Mesodermal cell (in vitro differentiated cells): ENCODE measurements around the gene CDK13.

Experiments
- H3K27ac ChIP-seq: 2 replicates; pipeline ENCODE4 v1.7.0; 2013; ENCODE audit warnings: mild to moderate bottlenecking, low read depth, low read length, moderate library complexity; ENCODE audit not compliant: severe bottlenecking
- H3K36me3 ChIP-seq: 2 replicates; pipeline ENCODE4 v1.7.1; 2013; ENCODE audit warnings: mild to moderate bottlenecking, low read length, moderate library complexity; ENCODE audit not compliant: control insufficient read depth, insufficient read depth
- H3K4me1 ChIP-seq: one replicate; pipeline ENCODE4 v1.7.1; 2013; ENCODE audit warnings: mild to moderate bottlenecking, low read length; ENCODE audit not compliant: insufficient read depth, control insufficient read depth, poor library complexity, severe bottlenecking
- H3K4me3 ChIP-seq: 2 replicates; pipeline ENCODE4 v1.7.0; 2013; ENCODE audit warnings: low read length, control low read depth, mild to moderate bottlenecking; ENCODE audit not compliant: insufficient read depth, poor library complexity, severe bottlenecking; ENCODE audit errors: extremely low read depth
- H3K9me3 ChIP-seq: 2 replicates; pipeline ENCODE4 v1.7.1; 2013; ENCODE audit warnings: mild to moderate bottlenecking, low read length, moderate library complexity; ENCODE audit not compliant: control insufficient read depth
- WGBS, 2 experiments: methylation state at CpG; one replicate each; pipeline ENCODE4 v1.1.5; 2013; ENCODE audit warnings: missing lambda C conversion rate in 2 of 2; ENCODE audit not compliant: insufficient coverage in 2 of 2; 5-methylcytosine and 5-hydroxymethylcytosine counted together

Gene CDK13

DNA sequence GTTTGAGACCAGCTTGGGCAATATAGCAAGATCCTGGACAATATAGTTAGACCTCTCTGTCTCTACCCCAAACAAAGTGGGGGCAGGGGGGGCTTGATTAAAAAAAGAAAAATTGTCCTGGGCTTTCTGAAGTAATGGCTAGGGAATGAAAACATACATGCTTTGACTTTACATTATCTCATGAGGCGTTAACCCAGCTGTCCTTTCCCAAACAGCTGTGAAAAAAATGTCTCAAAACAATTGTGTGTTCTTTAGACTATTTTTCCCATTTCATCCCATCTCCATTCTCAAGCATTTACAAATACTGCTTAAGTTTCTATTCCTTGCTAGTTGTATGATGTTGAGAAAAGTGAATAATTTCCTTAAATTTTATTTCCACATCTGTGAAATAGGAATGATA, 27.0 kb upstream of the CDK13 start:
- Histone ChIP-seq H3K4me3 (no peak overlapping the region), H3K36me3 (no peaks in the 10 kb centered on the region), H3K4me1 (no peaks in the 10 kb centered on the region), H3K27ac (no peak overlapping the region), H3K9me3 (no peaks in the 10 kb centered on the region)
- no CpG with 5 or more reads among the region's 1 CpG for WGBS, 2 experiments

DNA sequence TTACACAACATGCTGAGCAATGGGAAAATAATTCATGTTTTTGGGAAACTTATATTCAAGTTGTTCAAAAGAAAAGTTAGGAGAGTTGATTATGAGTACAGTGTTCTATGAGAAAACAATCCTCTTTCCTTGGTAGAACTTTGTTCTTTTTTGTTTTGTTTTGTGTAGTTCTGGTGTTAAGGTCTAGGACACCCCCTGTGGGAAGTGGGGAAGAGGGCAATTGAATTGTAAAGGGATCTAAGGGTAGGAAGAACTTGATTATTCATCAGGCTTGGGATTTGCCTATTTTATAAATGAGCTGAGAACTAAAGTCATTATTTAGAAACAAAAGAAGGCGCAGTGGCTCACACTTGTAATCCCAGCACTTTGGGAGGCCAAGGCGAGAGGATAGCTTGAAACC, 25.9 kb upstream of the CDK13 start:
- Histone ChIP-seq H3K4me1 (no peaks in the 10 kb centered on the region), H3K4me3 (no peak overlapping the region), H3K9me3 (no peaks in the 10 kb centered on the region), H3K36me3 (no peaks in the 10 kb centered on the region), H3K27ac (no peak overlapping the region)
- WGBS, 2 experiments = 73 to 80% methylated on average over 1 to 2 of the region's 2 CpGs

DNA sequence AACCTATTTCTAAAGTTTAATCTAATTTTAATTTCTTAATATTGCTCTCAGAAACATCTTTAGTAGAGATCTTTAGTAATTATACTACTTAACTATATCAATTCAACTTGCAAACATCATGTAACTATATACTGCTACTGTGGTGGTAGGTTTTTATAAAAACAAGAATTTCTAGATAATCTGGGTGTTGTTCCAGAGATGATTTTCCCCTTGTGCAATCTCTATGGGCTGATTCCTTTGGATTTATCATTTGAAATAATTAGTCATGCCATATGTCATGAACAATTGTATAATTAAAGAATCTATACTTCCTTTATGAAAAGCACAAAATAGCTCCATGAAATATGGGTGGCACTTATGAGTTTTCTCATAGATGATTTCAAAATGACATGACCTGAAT, 23.9 kb upstream of the CDK13 start:
- no peaks in the 10 kb centered on the region for H3K9me3 ChIP-seq
- H3K4me1 ChIP-seq = no peaks in the 10 kb centered on the region
- H3K4me3 ChIP-seq = no peak overlapping the region
- no peaks in the 10 kb centered on the region for H3K36me3 ChIP-seq
- H3K27ac ChIP-seq = no peak overlapping the region

DNA sequence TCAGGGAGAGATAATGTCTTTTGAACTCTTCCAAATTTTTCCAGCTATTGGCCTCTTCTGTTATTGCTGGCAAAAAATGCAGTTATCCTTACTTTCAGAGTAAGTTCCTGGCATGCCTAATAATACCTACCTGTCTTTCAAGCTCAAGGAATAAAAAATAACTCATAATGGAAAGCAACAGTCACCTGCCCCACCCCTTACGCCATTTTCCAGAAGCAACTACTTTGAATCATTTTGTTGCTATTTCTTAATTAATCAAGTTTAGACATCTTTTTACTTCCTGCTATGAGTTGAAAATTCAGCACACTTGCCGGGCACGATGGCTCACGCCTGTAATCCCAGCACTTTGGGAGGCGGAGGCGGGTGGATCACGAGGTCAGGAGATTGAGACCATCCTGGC, 23.0 kb upstream of the CDK13 start:
- 100% methylated on average over 1 of the region's 7 CpGs; no CpG with 5 or more reads in 1 of the 2 experiments for WGBS, 2 experiments
- no peaks in the 10 kb centered on the region for H3K36me3 ChIP-seq
- no peaks in the 10 kb centered on the region for H3K4me1 ChIP-seq
- H3K9me3 ChIP-seq = no peaks in the 10 kb centered on the region
- H3K4me3 ChIP-seq = no peak overlapping the region
- no peak overlapping the region for H3K27ac ChIP-seq

DNA sequence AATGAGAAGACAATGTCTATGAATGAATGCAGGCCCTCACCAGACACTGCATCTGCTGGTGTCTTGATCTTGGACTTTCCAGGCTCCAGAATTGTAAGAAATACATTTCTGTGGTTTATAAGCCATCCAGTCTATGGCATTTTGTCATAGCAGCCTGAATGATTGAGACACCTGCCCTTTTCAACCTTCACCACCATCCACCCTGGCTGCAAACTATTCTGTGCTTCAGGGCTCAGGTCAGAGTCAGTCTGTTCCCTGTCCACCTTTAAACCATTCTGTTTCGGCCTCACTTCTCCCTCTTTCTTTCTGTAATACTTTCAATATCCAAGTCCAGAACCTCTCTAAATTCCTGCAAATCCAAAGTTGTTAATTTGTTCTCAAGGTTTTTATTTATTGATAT, 15.9 kb upstream of the CDK13 start:
- 100% methylated on average over 1 of the region's 1 CpG; no CpG with 5 or more reads in 1 of the 2 experiments for WGBS, 2 experiments
- Histone ChIP-seq H3K36me3 (no peaks in the 10 kb centered on the region), H3K4me3 (no peak overlapping the region), H3K4me1 (no peaks in the 10 kb centered on the region), H3K9me3 (no peaks in the 10 kb centered on the region), H3K27ac (no peak overlapping the region)

DNA sequence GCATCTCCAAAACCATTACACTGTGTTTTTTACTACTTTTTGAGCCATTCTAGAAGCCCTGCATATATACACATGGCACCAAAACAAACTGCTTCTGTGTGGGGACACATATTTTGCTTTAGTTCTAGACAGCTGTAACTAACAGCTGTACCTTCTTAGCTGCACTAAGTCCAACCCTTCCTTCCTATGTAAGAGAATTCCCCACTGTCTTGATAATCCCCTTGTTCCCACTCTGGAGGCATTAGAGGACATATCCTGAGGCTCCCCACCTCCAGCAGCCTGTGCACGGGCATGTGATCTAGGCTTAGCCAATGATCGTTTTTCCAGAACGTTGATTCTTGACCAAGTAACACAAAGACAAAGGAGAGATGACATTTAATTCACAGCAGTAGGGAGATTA, 13.3 kb upstream of the CDK13 start:
- no peak overlapping the region for H3K27ac ChIP-seq
- H3K36me3 ChIP-seq = no peaks in the 10 kb centered on the region
- H3K4me3 ChIP-seq = no peak overlapping the region
- 82 to 91% methylated on average over 3 of the region's 3 CpGs for WGBS, 2 experiments
- no peaks in the 10 kb centered on the region for H3K9me3 ChIP-seq
- no peaks in the 10 kb centered on the region for H3K4me1 ChIP-seq

DNA sequence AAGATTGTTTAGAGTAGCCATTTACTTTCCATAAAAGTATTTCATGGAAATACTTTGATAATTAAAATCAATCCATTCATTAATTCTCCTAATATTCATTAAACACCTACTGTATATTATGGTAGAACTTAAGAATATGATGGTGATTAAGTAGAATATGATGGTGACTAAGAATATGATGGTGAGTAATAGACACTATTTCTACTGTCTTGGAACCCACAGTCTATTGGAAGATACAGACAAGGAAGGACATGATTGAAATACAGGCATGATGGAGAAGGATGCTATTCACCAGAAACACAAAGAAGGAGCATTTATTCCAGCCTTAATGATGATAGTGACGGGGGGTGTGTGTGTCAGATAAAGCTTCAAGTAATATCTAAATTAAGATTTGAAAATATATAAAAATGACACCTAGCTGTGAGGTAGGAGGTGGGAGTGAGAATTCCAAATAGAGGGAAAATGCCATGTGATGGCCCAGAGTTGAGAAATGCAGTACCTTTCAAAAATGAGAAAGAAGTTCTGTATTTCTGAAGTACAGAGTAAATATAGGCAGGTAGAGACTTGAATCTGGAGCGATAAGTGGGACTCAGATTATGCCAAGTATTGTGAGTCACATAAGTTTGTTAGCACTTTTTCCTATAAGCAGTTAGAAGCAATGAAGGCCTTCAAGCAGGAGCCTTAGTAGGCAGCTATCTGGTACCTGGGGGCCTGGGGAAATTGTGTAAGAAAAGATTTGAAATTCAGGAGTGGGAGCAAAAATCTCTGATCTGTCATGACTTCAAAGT, 12.5 kb upstream of the CDK13 start:
- WGBS, 2 experiments = 94 to 100% methylated on average over 1 of the region's 2 CpGs

DNA sequence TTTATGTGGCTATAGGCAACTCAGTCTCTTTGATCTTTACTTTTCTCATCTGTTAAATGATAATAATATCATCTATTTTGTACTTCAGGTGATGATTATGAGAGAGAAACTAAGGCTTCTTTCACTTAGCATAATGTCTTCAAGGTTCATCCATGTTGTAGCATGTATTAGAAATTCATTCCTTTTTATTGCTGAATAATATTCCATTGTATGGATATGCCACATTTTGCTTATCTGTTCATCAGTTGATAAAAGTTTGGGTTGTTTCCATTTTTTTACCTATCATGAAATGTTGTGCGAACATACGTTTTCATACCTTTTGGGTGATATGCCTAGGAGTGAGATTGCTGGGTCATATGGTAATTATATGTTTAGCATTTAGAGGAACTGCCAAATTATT, 7.2 kb upstream of the CDK13 start:
- Histone ChIP-seq H3K4me1 (no peaks in the 10 kb centered on the region), H3K4me3 (no peak overlapping the region), H3K36me3 (no peaks in the 10 kb centered on the region), H3K9me3 (no peaks in the 10 kb centered on the region), H3K27ac (no peak overlapping the region)
- WGBS, 2 experiments = 100% methylated on average over 1 of the region's 2 CpGs; no CpG with 5 or more reads in 1 of the 2 experiments

More for the DNA sequence above, 12.5 kb upstream of the CDK13 start:
- Histone ChIP-seq H3K9me3 (no peaks in the 10 kb centered on the region), H3K36me3 (no peaks in the 10 kb centered on the region), H3K4me3 (no peak overlapping the region), H3K4me1 (no peaks in the 10 kb centered on the region), H3K27ac (no peak overlapping the region)

DNA sequence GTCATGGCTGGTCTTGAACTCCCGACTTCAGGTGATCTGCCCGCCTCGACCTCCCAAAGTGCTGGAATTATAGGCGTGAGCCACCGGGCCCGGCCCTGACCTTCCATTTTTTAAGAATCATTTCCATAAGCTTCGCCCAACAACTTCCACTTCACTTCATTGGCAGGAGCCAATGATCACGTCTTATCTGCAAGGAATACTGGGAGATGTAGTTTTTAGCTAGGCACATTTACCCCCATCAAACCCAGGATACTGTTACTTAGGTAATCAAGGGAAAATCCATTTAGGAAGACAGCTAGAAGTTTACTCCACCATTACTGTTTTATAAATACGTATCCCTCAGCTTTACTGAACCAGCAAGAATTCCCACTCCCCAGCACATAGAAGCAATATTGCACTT, 3.4 kb upstream of the CDK13 start:
- Histone ChIP-seq H3K36me3 (no peaks in the 10 kb centered on the region), H3K4me3 (no peak overlapping the region), H3K9me3 (no peaks in the 10 kb centered on the region), H3K27ac (no peak overlapping the region), H3K4me1 (no peaks in the 10 kb centered on the region)
- WGBS, 2 experiments = 83 to 91% methylated on average over 7 of the region's 9 CpGs

DNA sequence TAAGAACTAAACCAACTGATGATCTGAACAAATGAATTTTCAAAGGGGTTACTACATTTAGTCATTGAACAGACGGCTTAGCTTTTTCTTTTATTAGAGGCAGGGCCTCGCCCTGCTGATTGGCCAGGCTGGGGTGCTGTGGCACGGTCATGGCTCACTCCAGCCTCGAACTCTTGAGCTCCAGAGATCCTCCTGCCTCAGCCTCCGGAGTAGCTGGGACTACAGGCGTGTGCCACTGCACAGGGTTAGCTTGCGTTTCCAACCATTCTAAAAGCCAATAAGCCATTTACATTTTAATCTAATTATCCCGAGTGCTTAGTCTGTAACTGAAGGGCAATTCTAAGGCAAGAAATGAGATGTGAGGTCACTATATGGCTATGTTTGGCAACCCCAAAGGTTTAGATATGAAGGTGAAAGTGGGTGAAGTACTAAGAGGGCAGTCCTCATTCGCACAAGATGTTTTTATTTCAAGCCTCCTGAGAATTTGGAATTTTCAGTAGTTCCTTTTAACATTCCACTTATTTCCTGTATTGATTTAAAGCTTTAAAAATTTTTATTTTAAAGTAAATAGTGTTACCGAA, 1.6 kb upstream of the CDK13 start:
- WGBS, 2 experiments = 81 to 83% methylated on average over 8 to 9 of the region's 10 CpGs
- no peaks in the 10 kb centered on the region for H3K36me3 ChIP-seq
- peak overlapping the region; percentile 97 for H3K27ac ChIP-seq
- no peaks in the 10 kb centered on the region for H3K9me3 ChIP-seq
- H3K4me1 ChIP-seq = no peaks in the 10 kb centered on the region
- peak overlapping the region; percentile 90 for H3K4me3 ChIP-seq
